GM19240 (cell line): ENCODE data around the gene MYL3.
A peak's percentile ranks its signal among the peaks of the same experiment; 100 is the strongest.

Experiments
- DNase-seq: peaks from one replicate; pipeline ENCODE4 v3.0.0; 2011; ENCODE audit warnings: low spot score; ENCODE audit not compliant: insufficient read length

MYL3 gene

GRCh38 chr3:46851364-46852333, 11.6 kb downstream of the MYL3 start:
- no peak for DNase-seq

- DNase-seq: no peak
Measured at GRCh38 chr3:46850468-46850779, 12.8 kb downstream of the MYL3 start.

- no peak for DNase-seq
Measured at GRCh38 chr3:46849686-46850467, 13.4 kb downstream of the MYL3 start.

- DNase-seq: no peak
Measured at GRCh38 chr3:46849045-46849631, 14.1 kb downstream of the MYL3 start.

- DNase-seq: no peak
Measured at GRCh38 chr3:46848271-46849044, 14.8 kb downstream of the MYL3 start.

GRCh38 chr3:46847744-46848143, 15.5 kb downstream of the MYL3 start:
- DNase-seq: no peak

GRCh38 chr3:46846624-46847542, 16.4 kb downstream of the MYL3 start:
- no peak for DNase-seq

GRCh38 chr3:46845860-46846623, 17.2 kb downstream of the MYL3 start:
- peak; percentile 71 for DNase-seq

GRCh38 chr3:46845397-46845859, 17.8 kb downstream of the MYL3 start:
- no peak for DNase-seq

- no peak for DNase-seq
Measured at GRCh38 chr3:46844881-46845312, 18.3 kb downstream of the MYL3 start.

GRCh38 chr3:46844397-46844796, 18.8 kb downstream of the MYL3 start:
- no peak for DNase-seq

- DNase-seq: no peak
Measured at GRCh38 chr3:46843508-46843907, 19.7 kb downstream of the MYL3 start.

- no peak for DNase-seq
Measured at GRCh38 chr3:46840491-46840890, 22.8 kb downstream of the MYL3 start.

GRCh38 chr3:46838301-46838700, 24.9 kb downstream of the MYL3 start:
- DNase-seq: no peak

- no peak for DNase-seq
Measured at GRCh38 chr3:46835491-46835890, 27.8 kb downstream of the MYL3 start.

- no peak for DNase-seq
Measured at GRCh38 chr3:46835054-46835453, 28.2 kb downstream of the MYL3 start.

- DNase-seq: no peak
Measured at GRCh38 chr3:46833346-46834300, 29.6 kb downstream of the MYL3 start.

GRCh38 chr3:46831841-46832240, 31.4 kb downstream of the MYL3 start:
- no peak for DNase-seq
